Smooth muscle cell of the coronary artery (primary cell): ENCODE measurements around the gene DISP1. TPM values are rescaled to one million over a fixed set of nuclear protein-coding genes. Genes with fewer than 3 reads are reported as not detected.

Experiments
- total RNA-seq: library from RNA; depleted of rRNA; stranded (reverse); fragments of >200 nt; gene quantifications from 2 replicates; pipeline ENCODE4 v1.2.3, GENCODE V29; 2014; ENCODE audit warnings: low replicate concordance

The DISP1 gene
- 2.1 and 5.1 TPM in 2 replicates for total RNA-seq

DNA sequence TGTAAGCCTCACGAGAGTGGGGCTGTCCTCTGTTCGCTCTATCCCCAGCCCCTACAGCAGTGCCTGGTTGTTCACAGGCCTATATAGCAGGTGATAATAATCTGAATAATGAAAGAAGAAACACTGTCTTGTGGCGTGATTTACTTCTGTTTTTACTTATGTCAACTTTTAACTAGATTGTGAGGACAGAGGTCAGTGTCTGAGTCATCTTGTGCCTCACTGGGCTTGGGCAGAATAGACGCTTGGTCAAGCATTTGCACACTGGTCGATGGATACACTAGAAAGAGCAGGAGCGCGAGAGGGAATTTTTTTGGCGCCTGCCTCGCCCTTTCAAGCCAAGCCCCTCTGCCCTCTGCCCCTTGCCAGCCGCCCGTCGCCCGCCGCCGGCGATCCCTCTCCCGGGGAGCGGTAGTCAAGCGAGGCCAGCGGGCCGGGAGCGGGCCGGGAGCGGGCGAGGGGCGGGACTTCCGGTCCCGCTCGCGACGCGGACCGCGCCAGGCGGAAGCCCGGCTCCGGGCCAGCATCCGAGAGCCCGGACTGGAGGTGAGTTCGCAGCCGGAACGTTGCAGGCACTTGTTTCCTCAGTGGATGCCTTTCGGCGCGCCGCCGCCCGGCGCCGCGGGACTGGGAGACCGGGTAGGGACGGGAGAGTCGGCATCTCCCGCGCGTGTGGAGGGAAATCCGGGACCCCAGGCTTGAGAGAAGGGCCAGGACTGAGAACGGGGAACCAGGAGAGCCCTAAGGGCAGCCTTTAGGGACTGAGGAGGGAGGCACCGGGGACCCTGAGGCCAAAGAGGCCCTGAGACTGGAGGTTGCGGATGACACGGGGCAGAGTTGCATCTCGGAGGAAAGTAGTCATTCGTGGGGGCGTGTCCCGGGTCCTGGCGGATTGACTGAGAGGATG, at the start of gene DISP1:
Gene DISP1 (plus strand): TSS at position 504 of the 904 bp plus-strand sequence. CDS start 127,785 bp downstream, outside the sequence.

Other genes starting within 250 kb of the DISP1 start
- gene TAF1A, start 225.1 kb upstream of the DISP1 start, total RNA-seq, result 4.9 and 6.5 TPM in 2 replicates
- 34.4 and 38.8 TPM in 2 replicates for gene MIA3, start 196.9 kb upstream of the DISP1 start, total RNA-seq
- gene AIDA, start 102.5 kb upstream of the DISP1 start, total RNA-seq, result 34.1 and 42.8 TPM in 2 replicates
- 15.7 and 26.5 TPM in 2 replicates for gene BROX, start 102.5 kb upstream of the DISP1 start, total RNA-seq
- not detected in 2 replicates for gene FAM177B, start 77.8 kb upstream of the DISP1 start, total RNA-seq